Measurements from ENCODE around the gene CPA5.

- no peak for TF ChIP-seq CTCF (IDR thresholded peaks at IDR 0.05; ENCODE audit: low read depth, low read length)
- no peak for TF ChIP-seq EZH2phosphoT487 (IDR thresholded peaks at IDR 0.05; ENCODE audit: low read depth)
Observed at GRCh38 chr7:130324306-130324943, 20.2 kb upstream of the CPA5 start.
